GM18511 (cell line): ENCODE measurements around the gene NAT10.

Source experiments
- ATAC-seq: cut with Tn5 transposase; IDR thresholded peaks from one replicate; pipeline ENCODE4 v1.9.1; 2021; ENCODE audit warnings: mild to moderate bottlenecking, moderate library complexity; ENCODE audit not compliant: unreplicated experiment

NAT10 gene

GRCh38 chr11:34185926-34186841 lies 80.8 kb downstream of the NAT10 start:
- ATAC-seq = no peak

- ATAC-seq = no peak
Observed at GRCh38 chr11:34188181-34188580, 82.8 kb downstream of the NAT10 start.

DNA sequence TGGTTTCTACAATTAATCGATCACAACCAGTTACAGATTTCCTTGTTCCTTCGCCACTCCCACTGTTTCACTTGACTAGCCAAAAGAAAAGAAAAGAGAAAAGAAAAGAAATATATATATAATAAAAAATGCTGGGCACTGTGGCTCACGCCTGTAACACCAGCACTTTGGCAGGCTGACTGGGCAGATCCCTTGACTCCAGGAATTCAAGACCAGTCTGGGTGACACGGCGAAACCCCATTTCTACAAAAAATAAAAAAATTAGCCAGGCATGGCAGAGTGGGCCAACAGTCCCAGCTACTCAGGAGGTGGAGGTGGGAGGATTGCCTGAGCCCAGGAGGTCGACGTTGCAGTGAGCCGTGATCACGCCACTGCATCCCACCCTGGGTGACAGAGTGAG lies 83.8 kb downstream of the NAT10 start:
- no peak for ATAC-seq

DNA sequence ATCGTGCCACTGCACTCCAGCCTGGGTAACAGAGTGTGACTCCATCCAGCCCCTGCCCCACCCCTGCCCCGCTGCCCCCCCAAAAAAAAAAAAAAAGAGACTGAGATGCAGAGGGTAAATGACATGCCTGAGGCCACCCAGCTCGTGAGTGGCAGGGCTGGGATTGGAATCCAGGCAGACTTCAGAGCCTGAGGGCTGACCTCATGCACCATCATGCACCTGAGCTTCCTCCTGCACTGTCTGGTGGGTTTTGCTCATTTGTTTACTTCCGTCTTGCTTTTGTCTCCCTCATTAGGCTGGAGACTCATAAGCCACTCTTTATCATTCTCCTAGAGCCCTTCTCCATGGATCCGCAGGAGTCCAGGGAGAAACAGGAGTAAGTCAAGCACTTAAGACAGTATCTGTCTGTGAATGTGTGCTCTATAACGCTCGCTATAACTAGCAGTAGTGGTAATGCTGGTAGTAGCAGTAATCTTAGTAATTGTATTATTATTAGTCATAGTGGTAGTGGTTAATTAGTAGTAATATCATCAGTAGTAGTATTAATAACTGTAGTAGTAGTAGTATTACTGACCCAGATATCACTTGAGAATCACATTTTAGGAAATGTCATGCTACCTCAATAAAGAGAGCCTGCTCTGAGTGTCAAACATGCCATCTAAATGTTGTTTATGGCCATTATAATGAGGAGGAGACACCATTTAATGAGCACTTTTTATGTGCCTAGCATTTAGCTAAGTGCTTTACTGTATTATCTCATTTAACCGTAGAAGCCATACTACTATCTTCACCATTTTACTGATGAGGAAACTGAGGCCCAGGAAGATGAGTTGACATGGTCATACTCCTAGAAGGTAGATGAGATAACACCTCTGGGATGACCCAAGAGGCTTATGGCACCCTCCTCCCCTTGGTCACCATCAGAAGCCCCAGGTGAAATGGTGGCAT lies 85.0 kb downstream of the NAT10 start:
- no peak for ATAC-seq

DNA sequence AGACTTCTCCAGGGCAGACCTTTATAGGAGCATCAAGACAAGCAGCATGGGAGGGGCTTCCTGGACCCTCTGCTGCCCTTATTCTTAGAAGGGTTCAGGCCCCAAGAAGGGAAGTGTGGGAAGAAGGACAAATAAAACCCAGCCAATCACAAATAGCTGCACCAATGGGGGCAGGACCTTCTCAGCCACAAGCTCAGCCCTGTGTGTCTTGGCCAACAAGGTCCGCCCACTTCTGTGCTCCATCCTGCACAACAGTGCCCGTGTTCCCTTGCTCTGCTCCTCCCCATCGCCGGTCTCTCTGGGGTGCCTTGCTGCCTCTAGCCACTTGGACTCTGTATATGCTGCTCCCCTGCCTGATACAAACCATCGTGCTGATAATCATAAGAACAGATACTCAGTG lies 86.1 kb downstream of the NAT10 start:
- ATAC-seq = no peak

DNA sequence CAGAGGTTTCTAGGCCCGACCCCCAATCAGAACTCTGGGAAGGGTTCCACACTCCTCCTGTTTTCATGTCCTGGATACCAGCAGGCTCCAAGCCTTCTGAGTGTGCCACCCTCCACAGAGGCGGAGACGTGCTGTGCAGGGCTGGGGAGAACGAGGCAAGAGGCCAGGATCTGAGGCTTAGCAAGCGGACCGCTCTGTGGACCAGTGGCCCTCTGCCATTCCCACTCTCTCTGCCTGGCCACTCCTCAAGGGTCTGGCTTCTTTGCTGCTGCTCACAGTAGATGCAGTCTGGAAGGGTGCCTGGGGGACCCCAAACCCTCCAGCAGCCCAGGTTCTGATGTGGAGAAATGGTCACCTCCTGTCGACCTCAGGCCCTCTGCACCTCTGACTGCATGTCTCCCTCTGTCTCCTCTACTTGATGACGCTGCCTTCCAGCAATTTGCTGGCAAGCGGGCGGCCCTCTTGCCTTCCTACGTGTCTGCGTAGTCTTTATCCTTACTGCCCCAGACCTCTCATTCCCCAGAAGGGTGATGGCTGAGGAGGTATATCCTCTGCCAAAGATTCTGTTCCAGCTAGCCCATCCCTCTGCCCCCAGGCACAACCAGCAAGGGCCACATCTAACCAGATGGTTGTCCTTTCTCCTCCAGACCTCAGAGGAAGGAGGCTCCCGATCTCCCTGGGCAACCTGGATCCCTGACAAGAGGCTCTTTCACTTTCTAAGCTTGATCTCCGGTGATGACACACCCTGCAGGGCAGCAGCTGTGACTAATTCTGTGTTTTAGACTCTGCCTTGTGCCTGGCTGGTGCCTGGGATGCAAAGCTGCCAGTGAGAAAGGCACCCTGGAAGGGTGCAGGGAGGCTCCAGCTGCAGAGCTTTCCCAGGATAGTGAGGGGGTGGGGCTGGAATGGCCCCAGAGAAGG lies 87.3 kb downstream of the NAT10 start:
- ATAC-seq = peak; percentile 61

DNA sequence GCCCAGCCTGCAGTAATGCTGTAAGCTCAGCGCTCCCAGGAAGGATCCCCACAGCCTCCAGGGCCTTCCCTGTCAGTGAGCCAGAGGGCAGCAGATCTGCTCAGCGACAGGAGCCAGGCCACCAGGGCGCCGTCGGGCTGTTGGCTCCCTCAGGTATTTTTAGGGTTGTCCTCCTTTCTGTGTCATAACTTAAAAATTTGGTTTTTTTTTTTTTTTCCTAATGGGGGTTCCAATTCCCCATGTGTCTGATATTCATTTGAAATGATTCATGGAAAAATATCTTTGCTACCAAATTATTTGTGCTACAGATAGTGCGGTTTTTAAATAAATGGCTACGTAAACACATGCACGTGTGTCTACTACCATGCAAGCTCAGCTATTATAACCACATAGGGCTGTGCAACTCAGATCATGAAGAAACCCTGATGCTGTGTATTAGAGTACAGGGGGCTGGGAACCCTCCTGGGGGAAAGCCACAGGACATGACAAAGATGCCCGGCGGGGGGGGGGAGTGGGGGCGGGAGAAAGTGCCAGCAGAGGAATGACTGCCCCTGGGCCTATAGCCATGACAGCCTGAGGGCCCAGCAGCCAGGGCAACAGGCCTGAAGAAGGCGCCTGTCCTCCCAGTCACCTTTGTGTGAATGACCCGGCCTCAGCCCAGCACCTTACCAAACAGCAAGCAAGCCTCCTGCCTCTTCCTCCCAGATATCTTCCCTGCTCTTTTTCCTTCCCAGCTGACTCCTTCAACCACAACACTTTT lies 89.3 kb downstream of the NAT10 start:
- no peak for ATAC-seq
